Activated CD8-positive, alpha-beta T cell treated with anti-CD3 and anti-CD28 coated beads, Interleukin-2, amount 10 ng/mL, durations not matched to agents 7 days and 5 days (primary cell): Measurements from ENCODE around the gene DUSP6. TPM values are rescaled to one million over a fixed set of nuclear protein-coding genes. Genes with fewer than 3 reads are reported as not detected.
A peak's percentile ranks its signal among the peaks of the same experiment; 100 is the strongest.
"Not testable (repeated sequence)": the region's sequence is repeated elsewhere in the genome, so short reads cannot be mapped to it uniquely, and the experiment has no call there.

Experiments used
- ATAC-seq: fragments of 150-1000 bp; cut with Tn5 transposase; one replicate; pipeline ENCODE4 v1.10.0; 2021; ENCODE audit warnings: moderate library complexity
- CTCF ChIA-PET: fragments of 350-600 bp; sonication (Branson Sonifier 250); formaldehyde crosslinking; loops from one replicate; lab custom pipeline; 2021; ENCODE audit warnings: antibody characterized with exemption; lab: Charles Lee
- POLR2A ChIA-PET: fragments of 350-600 bp; sonication (Branson Sonifier 250); formaldehyde crosslinking; loops from one replicate; lab custom pipeline; 2021; ENCODE audit warnings: antibody characterized with exemption; lab: Charles Lee
- DNase-seq: peaks from one replicate; pipeline ENCODE4 v3.0.0-alpha.2; 2020
- H3K27ac Mint-ChIP-seq: one replicate; pipeline ENCODE4 v1.8.0; 2021; ENCODE audit warnings: mild to moderate bottlenecking, mixed read lengths
- H3K27me3 Mint-ChIP-seq: one replicate; pipeline ENCODE4 v1.8.0; 2021; ENCODE audit warnings: low read depth, mixed read lengths
- H3K36me3 Mint-ChIP-seq: one replicate; pipeline ENCODE4 v1.8.0; 2021; ENCODE audit warnings: low read depth, mixed read lengths
- H3K4me1 Mint-ChIP-seq: one replicate; pipeline ENCODE4 v1.8.0; 2021; ENCODE audit warnings: low read depth, mixed read lengths
- H3K4me3 Mint-ChIP-seq: one replicate; pipeline ENCODE4 v1.8.0; 2021; ENCODE audit warnings: mild to moderate bottlenecking, mixed read lengths
- H3K9me3 Mint-ChIP-seq: one replicate; pipeline ENCODE4 v1.8.0; 2022; ENCODE audit warnings: mixed read lengths; ENCODE audit not compliant: insufficient read depth
- total RNA-seq, 2 experiments: library from RNA; stranded (reverse); gene quantifications; one replicate each; pipeline ENCODE4 v1.2.3, GENCODE V29; 2021

Gene DUSP6
- total RNA-seq, 2 experiments from 2014 or later, result 116 to 119 TPM

- ATAC-seq, result no peak
- POLR2A ChIA-PET, result interaction anchor here (1.4 kb wide), 1 partner anchor 15 kb away, joined by 4 read pairs; no protein-coding TSS in a partner anchor
- H3K9me3 Mint-ChIP-seq, result peaks cover 3% of the 10 kb centered on the region
Measured at GRCh38 chr12:89339526-89339925, 12.8 kb downstream of the DUSP6 start.

GRCh38 chr12:89337136-89337535 is 15.2 kb downstream of the DUSP6 start:
- H3K4me1 Mint-ChIP-seq, result peaks cover 32% of the 10 kb centered on the region
- ATAC-seq, H3K9me3 Mint-ChIP-seq, H3K36me3 Mint-ChIP-seq, CTCF ChIA-PET, POLR2A ChIA-PET, H3K4me3 Mint-ChIP-seq, DNase-seq, H3K27ac Mint-ChIP-seq, H3K27me3 Mint-ChIP-seq: not testable (repeated sequence)

More at GRCh38 chr12:89339526-89339925, 12.8 kb downstream of the DUSP6 start:
- Mint-ChIP-seq H3K27me3 (no peaks in the 10 kb centered on the region), H3K36me3 (peaks cover 21% of the 10 kb centered on the region), H3K4me3 (no peak overlapping the region), H3K27ac (no peak overlapping the region), H3K4me1 (peaks cover 15% of the 10 kb centered on the region)
- DNase-seq, result no peak
- CTCF ChIA-PET, result no interaction called here

GRCh38 chr12:89335452-89336244 is 16.7 kb downstream of the DUSP6 start:
- no peak overlapping the region for H3K27ac Mint-ChIP-seq
- ATAC-seq, result no peak

GRCh38 chr12:89334548-89335169 is 17.6 kb downstream of the DUSP6 start:
- Mint-ChIP-seq H3K4me3 (no peak overlapping the region), H3K9me3 (peaks cover 12% of the 10 kb centered on the region), H3K27ac (no peak overlapping the region), H3K36me3 (peaks cover 12% of the 10 kb centered on the region), H3K4me1 (peaks cover 27% of the 10 kb centered on the region), H3K27me3 (no peaks in the 10 kb centered on the region)
- ATAC-seq (no peak), DNase-seq (no peak)
- ChIA-PET CTCF (interaction anchor here (0.9 to 1.3 kb wide), 3 partner anchors 11 to 284 kb away, joined by 3 read pairs; no protein-coding TSS in a partner anchor), POLR2A (interaction anchor here (1.3 to 1.6 kb wide), 2 partner anchors 12 to 16 kb away, joined by 5 to 8 read pairs; no protein-coding TSS in a partner anchor)

More at GRCh38 chr12:89335452-89336244, 16.7 kb downstream of the DUSP6 start:
- CTCF ChIA-PET, result no interaction called here
- H3K4me3 Mint-ChIP-seq, result no peak overlapping the region
- H3K36me3 Mint-ChIP-seq, result peaks cover 9% of the 10 kb centered on the region
- H3K27me3 Mint-ChIP-seq, result no peaks in the 10 kb centered on the region
- DNase-seq, result no peak
- peaks cover 27% of the 10 kb centered on the region for H3K4me1 Mint-ChIP-seq
- H3K9me3 Mint-ChIP-seq, result peaks cover 9% of the 10 kb centered on the region
- POLR2A ChIA-PET, result interaction anchor here (1.2 kb wide), 1 partner anchor 17 kb away, joined by 5 read pairs; the partner anchor contains the start of gene DUSP6

- Mint-ChIP-seq H3K4me1 (peaks cover 27% of the 10 kb centered on the region), H3K27ac (peak overlapping the region; percentile 58), H3K9me3 (peaks cover 12% of the 10 kb centered on the region), H3K4me3 (peak overlapping the region; percentile 54), H3K36me3 (peaks cover 12% of the 10 kb centered on the region), H3K27me3 (no peaks in the 10 kb centered on the region)
- POLR2A ChIA-PET, result interaction anchor here (0.6 to 1.6 kb wide), 4 partner anchors 13 to 313 kb away, joined by 3 to 8 read pairs (median 4); no protein-coding TSS in a partner anchor
- peak; percentile 51 for DNase-seq
- CTCF ChIA-PET, result interaction anchor here (0.9 to 1.3 kb wide), 3 partner anchors 10 to 283 kb away, joined by 3 read pairs; no protein-coding TSS in a partner anchor
- peak; percentile 89 for ATAC-seq
Measured at GRCh38 chr12:89333564-89334252, 18.6 kb downstream of the DUSP6 start.

- peaks cover 9% of the 10 kb centered on the region for H3K9me3 Mint-ChIP-seq
- no peak for DNase-seq
- no peak overlapping the region for H3K27ac Mint-ChIP-seq
- no peak overlapping the region for H3K4me3 Mint-ChIP-seq
- H3K27me3 Mint-ChIP-seq, result no peaks in the 10 kb centered on the region
- ChIA-PET POLR2A (interaction anchor here (0.7 kb wide), 1 partner anchor 327 kb away, joined by 4 read pairs; no protein-coding TSS in a partner anchor), CTCF (no interaction called here)
- peaks cover 12% of the 10 kb centered on the region for H3K4me1 Mint-ChIP-seq
- ATAC-seq, result no peak
- peaks cover 9% of the 10 kb centered on the region for H3K36me3 Mint-ChIP-seq
Measured at GRCh38 chr12:89328151-89329030, 23.9 kb downstream of the DUSP6 start.

- ChIA-PET POLR2A (interaction anchor here (0.7 kb wide), 1 partner anchor 327 kb away, joined by 4 read pairs; no protein-coding TSS in a partner anchor), CTCF (interaction anchor here (0.8 kb wide), 1 partner anchor 83 kb away, joined by 3 read pairs; no protein-coding TSS in a partner anchor)
- DNase-seq, result no peak
- Mint-ChIP-seq H3K4me3 (no peak overlapping the region), H3K4me1 (peaks cover 4% of the 10 kb centered on the region), H3K27ac (no peak overlapping the region), H3K9me3 (peaks cover 9% of the 10 kb centered on the region), H3K36me3 (peaks cover 9% of the 10 kb centered on the region), H3K27me3 (no peaks in the 10 kb centered on the region)
- no peak for ATAC-seq
Measured at GRCh38 chr12:89327486-89328094, 24.7 kb downstream of the DUSP6 start.

- Mint-ChIP-seq H3K4me3 (no peak overlapping the region), H3K36me3 (peaks cover 9% of the 10 kb centered on the region), H3K4me1 (peaks cover 4% of the 10 kb centered on the region), H3K27ac (no peak overlapping the region), H3K9me3 (peaks cover 9% of the 10 kb centered on the region), H3K27me3 (no peaks in the 10 kb centered on the region)
- no peak for DNase-seq
- ATAC-seq, result no peak
- ChIA-PET POLR2A (interaction anchor here (1.1 to 2.1 kb wide), 2 partner anchors 25 to 96 kb away, joined by 3 to 7 read pairs; partner anchors contain the start of gene DUSP6), CTCF (interaction anchor here (0.8 to 1.7 kb wide), 2 partner anchors 82 to 307 kb away, joined by 3 to 5 read pairs; no protein-coding TSS in a partner anchor)
Measured at GRCh38 chr12:89326239-89327040, 25.9 kb downstream of the DUSP6 start.

GRCh38 chr12:89325495-89325894 is 26.8 kb downstream of the DUSP6 start:
- no peaks in the 10 kb centered on the region for H3K27me3 Mint-ChIP-seq
- H3K4me3 Mint-ChIP-seq, result no peak overlapping the region
- peaks cover 4% of the 10 kb centered on the region for H3K4me1 Mint-ChIP-seq
- DNase-seq (no peak), ATAC-seq (no peak)
- H3K9me3 Mint-ChIP-seq, result peaks cover 2% of the 10 kb centered on the region
- H3K36me3 Mint-ChIP-seq, result peaks cover 1% of the 10 kb centered on the region
- ChIA-PET CTCF (interaction anchor here (1.7 kb wide), 1 partner anchor 306 kb away, joined by 5 read pairs; no protein-coding TSS in a partner anchor), POLR2A (interaction anchor here (2.1 kb wide), 1 partner anchor 26 kb away, joined by 7 read pairs; the partner anchor contains the start of gene DUSP6)
- no peak overlapping the region for H3K27ac Mint-ChIP-seq
